GM18907 (cell line): ENCODE data around the gene ANGPTL8.

Experiments
- ATAC-seq: cut with Tn5 transposase; IDR thresholded peaks from one replicate; pipeline ENCODE4 v1.9.1; 2021; ENCODE audit warnings: mild to moderate bottlenecking, moderate library complexity; ENCODE audit not compliant: unreplicated experiment

Gene ANGPTL8

GRCh38 chr19:11203194-11204075, 36.0 kb upstream of the ANGPTL8 start:
- ATAC-seq, result no peak

GRCh38 chr19:11204076-11204602, 35.3 kb upstream of the ANGPTL8 start:
- ATAC-seq, result no peak

GRCh38 chr19:11204943-11205349, 34.5 kb upstream of the ANGPTL8 start:
- ATAC-seq, result no peak

- no peak for ATAC-seq
These were observed 33.4 kb upstream of the ANGPTL8 start for GRCh38 chr19:11205939-11206570.

GRCh38 chr19:11208561-11209471, 30.6 kb upstream of the ANGPTL8 start:
- no peak for ATAC-seq

- no peak for ATAC-seq
These were observed 29.4 kb upstream of the ANGPTL8 start for GRCh38 chr19:11209839-11210655.

- no peak for ATAC-seq
These were observed 28.8 kb upstream of the ANGPTL8 start for GRCh38 chr19:11210656-11210928.

- ATAC-seq, result no peak
These were observed 25.0 kb upstream of the ANGPTL8 start for GRCh38 chr19:11214387-11214786.

GRCh38 chr19:11221082-11221598, 18.3 kb upstream of the ANGPTL8 start:
- ATAC-seq, result no peak

- no peak for ATAC-seq
These were observed 16.2 kb upstream of the ANGPTL8 start for GRCh38 chr19:11223200-11223599.

- ATAC-seq, result no peak
These were observed 15.0 kb upstream of the ANGPTL8 start for GRCh38 chr19:11224429-11224828.

GRCh38 chr19:11225172-11225571, 14.2 kb upstream of the ANGPTL8 start:
- no peak for ATAC-seq

GRCh38 chr19:11225815-11226214, 13.6 kb upstream of the ANGPTL8 start:
- no peak for ATAC-seq

GRCh38 chr19:11226716-11227166, 12.7 kb upstream of the ANGPTL8 start:
- no peak for ATAC-seq

- no peak for ATAC-seq
These were observed 12.1 kb upstream of the ANGPTL8 start for GRCh38 chr19:11227195-11227886.

GRCh38 chr19:11230621-11231386, 8.6 kb upstream of the ANGPTL8 start:
- ATAC-seq, result no peak

GRCh38 chr19:11232555-11232954, 6.9 kb upstream of the ANGPTL8 start:
- no peak for ATAC-seq

GRCh38 chr19:11233073-11233472, 6.3 kb upstream of the ANGPTL8 start:
- no peak for ATAC-seq
